ENCODE results near the gene MT1H.
A peak's percentile ranks its signal among the peaks of the same experiment; 100 is the strongest.
"Not testable (repeated sequence)": the region's sequence is repeated elsewhere in the genome, so short reads cannot be mapped to it uniquely, and the experiment has no call there.

The MT1H gene

GRCh38 chr16:56669005-56669839, at the start of gene MT1H:
TSS of gene MT1H (plus strand) at chr16:56669814. CDS start at chr16:56669885, 71 bp downstream.
- peak; percentile 20 for DNase-seq

DNA sequence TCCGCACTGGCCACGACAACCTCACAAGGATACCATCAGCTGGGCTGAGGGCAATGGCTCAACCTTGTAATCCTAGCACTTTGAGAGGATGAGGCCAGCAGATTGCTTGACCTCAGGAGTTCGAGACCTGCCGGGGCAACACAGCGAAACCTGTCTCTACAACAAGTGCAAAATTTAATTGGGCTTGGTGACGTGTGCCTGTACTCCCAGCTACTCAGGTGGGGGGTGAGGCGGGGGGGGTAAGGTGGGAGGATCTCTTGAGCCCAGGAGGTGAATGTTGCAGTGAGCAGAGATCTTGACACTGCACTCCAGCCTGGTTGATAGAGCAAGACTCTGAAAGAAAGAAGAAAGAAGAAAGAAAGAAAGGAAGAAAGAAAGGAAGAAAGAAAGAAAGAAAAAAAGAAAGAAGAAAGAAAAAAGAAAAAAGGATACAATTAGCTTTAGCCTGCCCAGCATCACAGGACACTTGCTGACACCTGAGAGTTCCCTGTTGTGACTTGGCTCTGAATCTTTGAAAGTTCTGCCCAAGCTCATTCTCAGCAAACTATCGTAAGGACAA, 49.2 kb upstream of the MT1H start:
- DNase-seq, result no peak

GRCh38 chr16:56621665-56622445, 47.8 kb upstream of the MT1H start:
- DNase-seq, result not testable (repeated sequence)

- DNase-seq, result not testable (repeated sequence)
Observed at GRCh38 chr16:56623184-56623583, 46.4 kb upstream of the MT1H start.

GRCh38 chr16:56623637-56624036, 46.0 kb upstream of the MT1H start:
- DNase-seq, result no peak

GRCh38 chr16:56625140-56625942, 44.3 kb upstream of the MT1H start, which contains the start of gene MT1E:
TSS of gene MT1E (plus strand) at chr16:56625781. CDS start at chr16:56625852, 71 bp downstream.
- DNase-seq, result peak; percentile 85

GRCh38 chr16:56625943-56626654, 43.5 kb upstream of the MT1H start:
- DNase-seq, result no peak

GRCh38 chr16:56626685-56627084, 42.9 kb upstream of the MT1H start:
- no peak for DNase-seq

DNA sequence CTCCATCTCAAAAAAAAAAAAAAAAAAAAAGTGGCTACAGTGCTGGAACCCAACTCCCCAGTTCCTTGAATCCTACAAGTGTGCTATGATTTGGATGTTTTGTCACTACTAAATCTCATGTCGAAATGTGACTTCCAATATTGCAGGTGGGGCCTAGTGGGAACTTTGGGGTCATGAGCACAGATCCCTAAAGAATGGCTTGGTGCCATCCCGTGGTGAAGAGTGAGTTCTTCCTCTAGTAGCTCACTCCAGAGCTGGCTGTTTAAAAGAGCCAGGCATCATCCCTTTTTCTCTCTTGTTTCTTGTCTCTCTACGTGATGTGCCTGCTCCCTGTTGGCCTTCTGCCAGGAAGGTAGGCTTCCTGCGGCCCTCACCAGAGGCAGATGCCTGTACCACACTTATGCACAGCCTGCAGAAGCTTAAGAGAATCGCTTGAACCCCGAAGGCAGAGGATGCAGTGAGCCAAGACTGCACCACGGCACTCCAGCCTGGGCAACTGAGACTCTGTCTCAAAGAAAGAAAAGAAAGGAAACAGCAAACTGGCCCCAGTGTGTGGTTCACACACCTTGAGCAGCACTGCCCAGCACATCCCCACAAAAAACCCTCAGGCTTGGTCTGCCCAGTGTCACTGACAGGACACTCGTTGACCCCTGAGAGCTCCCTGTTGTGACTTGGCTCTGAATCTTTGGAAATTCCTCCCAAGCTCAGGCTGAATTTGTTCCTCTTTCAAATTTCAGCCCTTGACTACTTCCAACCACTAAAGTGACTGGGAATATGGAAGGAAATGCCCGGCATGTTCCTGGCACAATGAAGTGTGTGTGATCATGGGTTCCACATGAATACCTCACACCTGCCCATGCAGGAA, 40.9 kb upstream of the MT1H start:
- no peak for DNase-seq

DNA sequence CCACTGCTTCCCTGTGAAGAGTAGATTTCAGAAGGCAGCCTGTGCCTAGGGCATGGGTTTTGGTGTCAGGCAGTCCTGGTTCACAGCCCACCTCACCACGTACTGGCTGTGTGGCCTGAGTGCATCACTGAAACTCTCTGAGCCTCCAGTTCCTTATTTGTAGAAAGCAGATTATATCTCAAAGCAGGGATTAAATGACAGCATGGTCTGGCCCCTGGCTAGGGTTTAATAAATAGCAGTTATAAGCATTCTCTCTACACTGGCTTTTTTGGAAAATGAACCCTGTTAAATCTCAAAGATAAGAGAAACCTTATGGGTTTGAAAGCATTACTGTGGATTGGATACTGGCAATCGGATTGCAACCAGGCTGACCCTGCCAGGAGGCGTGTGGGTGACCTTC, 40.1 kb upstream of the MT1H start:
- peak; percentile 34 for DNase-seq

DNA sequence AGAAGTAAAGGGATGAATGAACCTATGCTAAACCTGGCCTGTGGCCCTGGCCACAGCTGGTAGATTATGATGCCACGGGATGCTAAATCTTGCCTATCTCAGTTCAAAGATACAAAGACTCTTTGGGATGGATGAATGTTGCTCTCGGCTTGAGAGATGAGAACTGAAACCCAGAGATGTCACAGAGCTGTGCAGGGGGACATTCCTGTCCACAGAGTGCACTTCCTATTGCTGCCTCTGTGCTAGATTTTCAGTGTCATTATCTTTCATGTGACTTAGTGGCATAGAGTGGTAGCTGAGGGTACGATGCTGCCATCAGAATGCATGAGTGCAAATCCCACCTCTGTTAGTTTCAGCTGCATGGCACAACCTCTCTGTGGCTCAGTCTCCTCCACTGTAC, 39.5 kb upstream of the MT1H start:
- peak; percentile 65 for DNase-seq

DNA sequence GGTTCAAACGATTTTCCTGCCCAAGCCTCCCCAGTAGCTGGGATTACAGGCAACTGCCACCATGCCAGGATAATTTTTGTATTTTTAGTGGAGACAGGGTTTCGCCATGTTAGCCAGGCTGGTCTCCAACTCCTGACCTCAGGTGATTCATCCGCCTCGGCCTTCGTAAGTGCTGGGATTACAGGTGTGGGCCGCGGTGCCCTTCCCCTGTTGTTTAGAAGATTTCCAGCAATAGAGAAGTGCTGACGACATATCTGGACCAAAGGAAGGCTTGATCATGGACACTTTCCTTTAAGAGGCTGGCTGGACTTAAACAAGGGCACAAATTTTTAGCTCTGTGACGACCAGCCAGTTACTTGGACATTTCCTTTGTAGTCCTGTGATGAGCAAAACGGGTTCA, 38.4 kb upstream of the MT1H start:
- no peak for DNase-seq

DNA sequence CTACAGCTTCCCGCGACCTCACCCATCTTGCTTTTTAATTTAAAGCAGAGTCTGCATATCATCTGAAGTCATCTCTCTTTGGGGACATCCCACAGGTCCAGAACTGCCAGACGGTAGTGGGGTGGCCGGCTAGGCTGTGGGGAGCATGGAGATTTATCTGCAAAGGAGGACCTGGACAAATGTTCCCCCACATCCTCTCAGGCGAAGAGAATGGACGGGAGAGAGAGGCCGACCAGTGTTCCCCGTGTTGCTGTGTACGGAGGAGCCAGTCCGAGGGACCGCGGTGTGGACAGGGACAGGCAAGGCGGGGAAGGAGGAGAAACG, 37.8 kb upstream of the MT1H start:
- DNase-seq, result no peak

DNA sequence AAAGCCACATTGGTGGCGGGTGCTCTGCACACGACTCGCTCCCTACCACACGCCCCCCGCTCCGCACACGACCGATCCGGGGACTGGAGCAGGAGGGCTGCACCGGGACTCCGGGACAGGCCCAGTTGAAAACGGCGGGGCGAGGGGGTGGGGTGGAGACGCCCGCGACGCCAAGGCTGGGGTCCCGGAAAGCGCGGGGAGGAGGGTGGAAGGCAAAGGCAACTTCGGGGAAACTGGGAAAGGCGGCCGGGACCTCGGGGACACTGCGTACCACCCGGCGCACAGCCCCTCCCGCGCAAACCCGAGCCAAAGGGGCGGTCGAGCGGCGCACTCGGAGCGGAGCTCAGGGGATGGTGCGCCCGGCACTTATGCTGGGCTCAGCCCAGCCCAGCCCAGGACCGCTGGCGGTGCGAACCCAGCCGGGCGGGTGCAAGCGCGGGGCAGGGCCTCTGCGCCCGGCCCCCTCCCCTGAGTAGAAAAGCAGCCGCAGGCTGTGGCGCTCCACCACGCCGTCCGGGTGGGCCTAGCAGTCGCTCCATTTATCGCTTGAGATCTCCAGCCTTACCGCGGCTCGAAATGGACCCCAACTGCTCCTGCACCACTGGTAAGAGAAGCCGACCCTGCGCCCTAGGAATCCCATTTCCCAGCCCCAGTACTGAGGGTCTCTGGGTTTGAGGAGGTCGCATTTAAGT, 37.3 kb upstream of the MT1H start, which contains the start of gene MT1M:
Gene MT1M, plus strand, starts transcription at position 504 of the 692 bp plus-strand sequence. Its CDS starts 73 bp downstream, at position 577.
- no peak for DNase-seq

GRCh38 chr16:56632848-56633365, 36.7 kb upstream of the MT1H start:
- DNase-seq, result no peak

DNA sequence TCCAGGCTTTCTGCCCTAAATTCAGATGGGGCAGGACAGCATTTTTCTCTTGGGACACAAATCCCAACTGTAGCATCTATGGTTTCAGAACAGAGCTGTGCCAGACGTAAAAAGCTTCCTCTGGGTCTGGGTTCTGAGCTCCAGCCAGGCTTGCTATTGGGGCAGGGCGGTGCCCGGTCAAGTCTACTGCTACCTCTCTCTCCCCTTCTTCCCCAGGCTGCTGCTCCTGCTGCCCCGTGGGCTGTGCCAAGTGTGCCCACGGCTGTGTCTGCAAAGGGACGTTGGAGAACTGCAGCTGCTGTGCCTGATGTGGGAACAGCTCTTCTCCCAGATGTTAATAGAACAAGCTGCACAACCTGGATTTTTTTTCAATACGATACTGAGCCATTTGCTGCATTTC, 36.1 kb upstream of the MT1H start:
- no peak for DNase-seq

GRCh38 chr16:56634715-56635440, 34.7 kb upstream of the MT1H start:
- no peak for DNase-seq

DNA sequence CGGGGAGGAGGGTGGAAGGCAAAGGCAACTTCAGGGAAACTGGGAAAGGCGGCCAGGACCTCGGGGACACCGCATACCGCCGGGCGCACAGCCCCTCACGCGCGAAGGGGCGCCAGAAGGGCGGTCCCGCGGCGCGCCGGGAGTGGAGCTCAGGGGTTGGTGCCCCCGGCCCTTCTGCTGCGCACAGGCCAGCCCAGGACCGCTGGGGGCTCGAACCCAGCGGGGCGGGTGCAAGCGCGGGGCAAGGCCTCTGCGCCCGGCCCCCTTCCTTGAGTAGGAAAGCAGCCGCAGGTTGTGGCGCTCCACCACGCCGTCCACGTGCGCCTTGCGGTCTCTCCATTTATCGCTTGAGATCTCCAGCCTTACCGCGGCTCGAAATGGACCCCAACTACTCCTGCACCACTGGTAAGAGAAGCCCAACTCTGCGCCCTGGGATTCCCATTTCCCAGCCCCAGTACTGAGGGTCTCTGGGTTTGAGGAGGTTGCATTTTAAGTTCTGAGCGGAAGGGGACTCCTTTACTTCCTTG, 34.1 kb upstream of the MT1H start:
- no peak for DNase-seq
